Stimulated activated CD4-positive, alpha-beta T cell treated with anti-CD3 and anti-CD28 coated beads, TNF-alpha, amount 100 ng/mL, for 1 hour (primary cell): ENCODE results near the gene VIT.
"Not testable (repeated sequence)": the region's sequence is repeated elsewhere in the genome, so short reads cannot be mapped to it uniquely, and the experiment has no call there.

ENCODE experiments used
- DNase-seq, 3 donors: peaks; one replicate each; pipeline ENCODE4 v3.0.0-alpha.2; 2020; ENCODE audit warnings: low read depth in 3 of 3, low spot score in 1 of 3

Gene VIT

DNA sequence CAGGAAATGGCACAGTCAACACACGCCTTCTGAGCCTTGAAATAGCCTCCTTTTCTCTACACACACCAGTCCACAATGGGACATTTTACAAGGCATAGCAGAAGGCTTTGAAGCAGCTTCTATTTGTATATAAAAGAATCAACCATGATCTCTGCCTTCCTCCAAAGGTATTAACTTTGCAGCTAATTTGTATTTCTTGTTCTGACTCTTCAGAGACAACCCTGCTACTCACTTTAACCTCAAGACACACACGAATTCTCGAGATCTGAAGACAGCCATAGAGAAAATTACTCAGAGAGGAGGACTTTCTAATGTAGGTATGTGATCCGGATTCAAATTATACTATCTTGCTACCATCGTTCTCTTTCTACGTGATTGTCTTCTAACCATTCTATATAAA, 104.6 kb downstream of the VIT start:
- DNase-seq, result no peak

DNA sequence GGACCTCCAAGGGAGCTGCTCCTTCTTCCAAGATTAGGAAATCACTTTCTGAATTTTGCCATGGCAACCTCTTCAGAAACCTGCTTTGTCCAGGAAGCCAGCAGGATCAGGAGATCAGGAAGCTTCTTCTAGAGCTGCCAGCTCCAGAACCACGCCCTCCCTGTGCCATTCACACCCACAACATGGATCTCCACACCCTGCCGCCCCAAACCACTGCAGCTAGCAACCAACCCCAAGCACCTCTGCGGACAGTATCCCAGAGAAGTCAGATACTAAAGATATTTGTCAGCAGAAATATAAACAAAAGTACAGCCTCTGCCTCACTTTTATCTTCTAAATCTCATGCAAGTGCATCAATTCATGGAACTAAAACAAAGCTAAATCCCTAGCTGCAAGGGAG, 106.4 kb downstream of the VIT start:
- no peak for DNase-seq

DNA sequence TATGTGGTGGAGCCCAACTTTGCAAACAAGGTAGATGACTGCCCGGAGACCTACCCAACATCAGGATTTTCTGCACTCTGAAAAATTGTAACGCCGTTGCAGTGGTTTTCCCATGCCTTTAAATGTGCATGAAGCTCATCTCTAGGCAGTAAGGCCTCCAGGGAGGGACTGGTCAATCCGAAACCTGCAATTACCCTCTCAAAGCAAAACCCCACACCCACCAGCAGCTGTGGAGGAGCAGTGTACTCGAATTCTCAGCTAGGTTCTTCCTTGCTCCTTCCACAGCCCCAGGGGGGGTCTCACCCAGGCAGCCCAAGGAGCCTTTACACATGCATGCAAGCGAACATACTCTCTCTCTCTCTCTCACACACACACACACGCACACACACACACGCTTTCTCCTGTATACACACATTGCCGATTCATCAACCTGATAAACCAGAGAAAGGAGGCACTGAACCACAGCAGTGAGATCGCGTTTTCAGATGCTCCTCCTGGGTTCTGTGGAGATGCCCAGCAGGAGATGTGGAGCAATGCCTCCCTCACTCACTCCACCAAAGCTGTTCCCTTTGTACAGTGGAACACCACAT, 109.2 kb downstream of the VIT start:
- DNase-seq, result no peak

DNA sequence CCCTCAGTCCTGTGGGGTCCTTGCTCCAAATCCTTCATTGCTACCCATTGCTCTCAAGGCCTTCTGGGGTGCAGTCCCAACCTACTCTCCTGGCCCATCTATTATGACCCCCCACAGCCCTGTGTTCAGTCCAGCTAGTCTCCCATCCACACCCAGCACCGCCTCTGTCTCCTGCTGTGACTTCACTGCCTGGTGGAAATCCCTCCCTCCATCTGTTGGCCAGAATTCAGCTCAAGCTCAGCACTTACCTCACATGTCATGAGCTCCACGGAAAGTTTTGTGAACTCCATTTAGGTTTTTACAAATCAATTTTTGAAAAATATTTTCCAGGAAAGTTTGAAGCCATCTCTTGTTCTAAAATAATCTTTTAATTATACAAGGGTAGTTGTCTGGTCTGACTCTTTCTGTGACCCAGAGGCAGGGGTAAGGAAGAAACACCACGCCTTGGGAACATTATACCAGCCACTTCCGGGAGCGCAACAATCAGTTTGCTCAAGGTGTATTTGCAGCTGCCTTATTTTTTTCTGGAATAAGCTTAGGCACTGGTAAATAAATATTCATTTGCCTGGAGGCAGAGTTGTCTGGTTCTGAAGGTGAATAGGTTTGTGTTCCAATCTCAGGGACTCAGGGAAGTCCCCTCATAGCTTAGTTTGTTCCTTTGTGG, 110.8 kb downstream of the VIT start:
- no peak for DNase-seq

- no peak for DNase-seq
Measured at GRCh38 chr2:36808386-36809068, 112.0 kb downstream of the VIT start.

DNA sequence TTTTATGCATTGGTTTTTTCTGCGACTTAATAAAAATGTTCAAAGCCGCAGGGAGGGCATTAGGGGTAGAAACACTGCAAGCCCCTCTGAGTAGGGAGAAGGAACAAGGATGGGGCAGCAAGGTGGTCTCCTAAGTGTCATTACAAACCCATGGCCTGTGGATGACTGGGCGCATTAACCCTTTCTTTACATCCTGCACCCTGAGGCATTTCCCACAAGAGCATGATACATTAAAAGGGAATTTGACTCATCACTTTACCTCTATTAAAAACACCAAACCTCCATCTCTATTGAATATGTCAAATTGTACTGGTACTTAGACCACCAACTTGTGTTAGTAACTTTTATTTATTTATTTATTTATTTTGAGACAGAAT, 112.5 kb downstream of the VIT start:
- DNase-seq, result no peak

- DNase-seq, result no peak
Measured at GRCh38 chr2:36811071-36811470, 114.6 kb downstream of the VIT start.

- DNase-seq, result no peak
Measured at GRCh38 chr2:36812196-36812595, 115.7 kb downstream of the VIT start.

GRCh38 chr2:36818542-36818941, 122.0 kb downstream of the VIT start:
- DNase-seq, result no peak

DNA sequence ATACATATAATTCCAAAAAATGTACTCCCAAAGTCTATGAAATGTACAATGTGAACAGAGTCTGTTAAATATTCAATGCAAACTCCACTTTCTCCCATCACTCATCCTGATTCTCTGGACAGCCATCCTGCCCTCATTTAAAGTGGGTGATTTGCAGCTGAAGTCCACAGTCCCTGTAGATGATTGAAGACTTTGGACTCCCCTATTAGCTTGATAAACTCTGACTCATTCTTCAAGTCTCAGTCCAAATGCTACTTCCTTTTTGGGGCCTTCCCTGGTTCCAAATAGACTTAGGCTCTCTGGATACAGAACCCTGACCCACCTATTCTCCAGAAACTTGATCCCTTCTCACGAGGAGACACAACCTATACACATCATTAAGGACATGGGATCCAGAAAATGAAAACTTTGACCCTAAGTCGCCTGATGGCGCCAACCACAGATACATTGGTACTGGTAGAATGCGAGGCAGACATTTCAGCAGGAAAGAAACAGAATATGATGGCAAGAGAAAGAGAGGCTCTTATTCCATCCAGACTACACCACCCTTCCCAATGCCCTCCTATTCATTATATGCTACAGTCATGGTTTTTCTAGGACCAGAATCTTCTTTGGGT, 122.7 kb downstream of the VIT start:
- DNase-seq, result no peak

- DNase-seq, result no peak
Measured at GRCh38 chr2:36820942-36821605, 124.6 kb downstream of the VIT start.

GRCh38 chr2:36823862-36824261, 127.4 kb downstream of the VIT start:
- no peak for DNase-seq

DNA sequence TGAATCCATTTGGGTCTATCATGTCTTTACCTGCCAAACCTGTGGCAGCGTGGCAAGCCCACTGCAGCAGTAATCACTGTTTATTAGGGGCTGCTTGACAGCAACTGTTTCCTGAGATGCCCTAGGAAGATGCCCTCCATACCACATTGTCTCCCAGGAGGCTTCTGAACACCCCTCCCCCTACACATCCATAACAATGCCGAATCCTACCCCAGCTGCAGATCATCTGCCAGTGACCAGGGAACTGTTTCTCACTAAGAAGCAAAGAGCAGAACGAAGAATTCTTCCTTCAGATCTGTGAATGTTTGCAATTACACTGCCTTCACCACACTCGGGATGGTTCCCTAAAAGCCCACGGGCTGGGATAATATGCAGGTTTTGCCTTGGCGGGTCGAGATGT, 127.8 kb downstream of the VIT start:
- no peak for DNase-seq

- not testable (repeated sequence) for DNase-seq
Measured at GRCh38 chr2:36824683-36825082, 128.2 kb downstream of the VIT start.

GRCh38 chr2:36831185-36831584, 134.7 kb downstream of the VIT start:
- no peak for DNase-seq

DNA sequence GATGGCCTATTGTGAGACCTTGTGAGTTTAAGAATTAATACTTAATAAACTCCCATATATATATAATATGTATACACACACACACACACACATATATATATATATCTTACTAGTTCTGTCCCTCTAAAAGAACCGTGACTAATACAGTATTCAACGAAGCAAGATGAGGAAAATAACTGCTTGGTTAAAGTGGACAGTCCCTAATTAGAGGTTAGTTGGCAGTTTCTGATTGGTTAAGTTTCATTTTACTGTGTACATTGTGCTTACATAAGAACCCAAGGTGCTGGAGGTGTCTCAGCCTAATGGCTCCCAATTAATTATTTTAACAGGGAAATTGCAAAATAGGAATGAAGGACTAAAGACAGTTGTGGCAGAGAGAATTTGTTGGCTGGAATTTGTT, 137.7 kb downstream of the VIT start:
- no peak for DNase-seq

DNA sequence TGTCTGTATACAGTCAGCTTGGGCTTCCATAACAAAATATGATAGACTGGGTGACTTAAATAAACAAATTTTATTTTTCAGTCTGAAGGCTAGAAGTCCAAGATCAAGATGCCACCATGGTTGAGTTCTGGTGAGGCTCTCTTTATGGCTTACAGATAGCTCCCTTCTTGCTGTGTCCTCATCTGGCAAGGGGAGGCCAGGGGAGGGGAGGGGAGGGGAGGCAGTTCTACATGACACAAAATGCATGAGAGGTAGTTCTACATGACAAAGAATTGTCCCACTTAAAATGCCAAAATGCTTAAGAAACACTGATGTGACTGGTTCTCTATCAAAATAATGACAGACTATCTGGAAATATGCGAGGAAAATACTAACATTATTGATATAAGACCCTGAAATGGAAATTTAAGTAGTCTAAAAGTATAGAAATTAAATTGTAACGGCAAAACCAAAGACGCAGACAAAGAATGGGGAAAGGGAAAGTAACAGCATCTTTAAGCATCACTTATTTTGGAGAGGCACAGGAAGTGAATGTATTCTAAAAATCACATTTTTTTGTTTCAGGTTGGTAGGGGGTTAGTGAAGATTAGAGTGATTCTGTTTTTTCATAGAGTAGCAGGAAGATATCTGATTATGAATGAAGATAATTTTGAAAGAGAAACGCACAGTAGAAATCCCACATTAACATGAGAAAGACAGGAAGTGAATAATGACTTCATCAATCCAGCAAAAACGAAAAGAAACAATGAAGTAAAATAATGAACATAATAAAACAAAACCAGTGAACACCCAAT, 138.4 kb downstream of the VIT start:
- no peak for DNase-seq

GRCh38 chr2:36839976-36840617, 143.6 kb downstream of the VIT start:
- no peak for DNase-seq

DNA sequence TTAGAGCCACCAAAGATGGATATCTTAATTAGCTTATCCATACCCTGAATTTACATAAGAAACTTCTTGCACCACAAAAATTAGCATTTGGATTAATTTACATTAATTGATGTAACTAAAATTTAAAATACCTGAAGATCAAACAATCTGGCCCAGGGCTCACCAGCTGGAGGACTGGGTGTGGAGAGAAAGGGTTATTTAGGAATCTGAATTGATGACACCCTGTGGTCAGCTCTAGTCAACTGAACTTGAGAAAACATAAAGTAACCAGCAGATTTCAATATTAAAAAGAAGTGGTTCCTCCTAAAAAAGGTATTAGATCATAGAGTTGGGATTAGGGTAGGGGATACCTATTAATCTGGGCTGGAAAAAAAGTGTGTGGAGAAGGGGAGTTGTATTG, 147.3 kb downstream of the VIT start:
- DNase-seq, result no peak

DNA sequence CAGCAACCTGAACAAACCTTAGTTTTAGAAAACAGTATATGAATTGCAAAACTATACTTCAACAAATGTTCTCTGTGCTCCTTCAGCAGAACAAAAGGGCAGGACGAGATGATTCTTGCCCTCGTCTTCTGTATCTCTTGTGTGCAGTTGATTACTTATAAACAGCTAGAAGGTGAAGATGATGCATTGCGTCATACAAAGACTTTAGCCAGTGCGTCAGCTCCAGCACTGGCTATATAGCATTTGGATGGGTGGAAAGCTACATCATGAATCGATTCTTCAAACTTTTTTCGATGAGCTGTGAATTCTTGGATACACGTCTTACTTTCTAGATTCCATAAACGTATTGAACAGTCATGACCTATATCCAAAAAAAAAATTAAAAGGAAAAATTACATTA, 152.8 kb downstream of the VIT start:
- DNase-seq, result no peak

DNA sequence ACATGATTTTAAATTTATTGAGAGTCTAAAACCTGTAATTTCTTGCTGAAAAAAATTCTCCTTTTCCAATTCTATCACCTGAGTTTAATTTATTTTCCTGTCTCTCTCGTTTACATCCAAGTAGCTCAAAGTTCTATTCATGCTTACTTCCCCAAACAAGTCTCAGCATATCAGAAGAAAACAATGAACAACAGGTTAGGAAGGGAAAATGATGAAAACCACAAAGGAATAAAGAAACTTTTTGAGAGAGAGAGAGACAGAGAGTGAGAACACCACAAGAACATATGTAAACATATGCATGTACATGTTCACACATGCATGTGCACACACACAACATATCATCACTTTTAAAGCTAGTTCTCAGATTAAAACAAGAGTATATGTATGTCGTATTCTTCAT, 157.7 kb downstream of the VIT start:
- no peak for DNase-seq
